Esophagus (tissue), 2 donors: ENCODE measurements around the gene FOXP1. TPM values are rescaled to one million over a fixed set of nuclear protein-coding genes. Genes with fewer than 3 reads are reported as not detected.

Experiments
- H3K27ac ChIP-seq, 2 donors: one replicate each; pipeline ENCODE4 v1.5.1; 2013; ENCODE audit warnings: low read depth in 2 of 2, mild to moderate bottlenecking in 2 of 2, inconsistent platforms in 1 of 2, low read length in 1 of 2, moderate library complexity in 1 of 2
- H3K27me3 ChIP-seq, 2 donors: one replicate each; pipeline ENCODE4 v1.6.1; 2013; ENCODE audit warnings: low read length in 2 of 2, control low read depth in 1 of 2, mild to moderate bottlenecking in 1 of 2; ENCODE audit not compliant: insufficient read depth in 2 of 2, control insufficient read depth in 1 of 2
- H3K36me3 ChIP-seq, 2 donors: one replicate each; pipeline ENCODE4 v1.6.1; 2013; ENCODE audit warnings: low read length in 1 of 2; ENCODE audit not compliant: control insufficient read depth in 2 of 2, insufficient read depth in 2 of 2
- H3K4me1 ChIP-seq, 2 donors: one replicate each; pipeline ENCODE4 v1.6.1; 2013; ENCODE audit warnings: low read length in 1 of 2; ENCODE audit not compliant: control insufficient read depth in 2 of 2, insufficient read depth in 2 of 2
- H3K4me3 ChIP-seq, 2 donors: one replicate each; pipeline ENCODE4 v1.5.1; 2013; ENCODE audit warnings: low read length in 2 of 2, mild to moderate bottlenecking in 2 of 2, low read depth in 1 of 2, moderate library complexity in 1 of 2
- H3K9me3 ChIP-seq, 2 donors: one replicate each; pipeline ENCODE4 v1.6.1; 2013; ENCODE audit warnings: mild to moderate bottlenecking in 2 of 2, low read depth in 1 of 2, low read length in 1 of 2, moderate library complexity in 1 of 2; ENCODE audit not compliant: control insufficient read depth in 2 of 2, insufficient read depth in 1 of 2
- WGBS, 2 donors: extraction: QIAGEN DNeasy Blood & Tissue Kit; methylation state at CpG; one replicate each; pipeline ENCODE4 v1.1.7; 2013; 5-methylcytosine and 5-hydroxymethylcytosine counted together
- polyA plus RNA-seq, 2 donors: library from polyadenylated mRNA; stranded (reverse); fragments of 200-250 nt; gene quantifications; one replicate each; pipeline ENCODE4 v1.2.3, GENCODE V29; 2013
- donor health status: healthy with polysubstance abuse.
- donor health status: Bipolar disorder and iron deficiency.

The FOXP1 gene
- polyA plus RNA-seq, 2 donors = 10.7 to 20.4 TPM

DNA sequence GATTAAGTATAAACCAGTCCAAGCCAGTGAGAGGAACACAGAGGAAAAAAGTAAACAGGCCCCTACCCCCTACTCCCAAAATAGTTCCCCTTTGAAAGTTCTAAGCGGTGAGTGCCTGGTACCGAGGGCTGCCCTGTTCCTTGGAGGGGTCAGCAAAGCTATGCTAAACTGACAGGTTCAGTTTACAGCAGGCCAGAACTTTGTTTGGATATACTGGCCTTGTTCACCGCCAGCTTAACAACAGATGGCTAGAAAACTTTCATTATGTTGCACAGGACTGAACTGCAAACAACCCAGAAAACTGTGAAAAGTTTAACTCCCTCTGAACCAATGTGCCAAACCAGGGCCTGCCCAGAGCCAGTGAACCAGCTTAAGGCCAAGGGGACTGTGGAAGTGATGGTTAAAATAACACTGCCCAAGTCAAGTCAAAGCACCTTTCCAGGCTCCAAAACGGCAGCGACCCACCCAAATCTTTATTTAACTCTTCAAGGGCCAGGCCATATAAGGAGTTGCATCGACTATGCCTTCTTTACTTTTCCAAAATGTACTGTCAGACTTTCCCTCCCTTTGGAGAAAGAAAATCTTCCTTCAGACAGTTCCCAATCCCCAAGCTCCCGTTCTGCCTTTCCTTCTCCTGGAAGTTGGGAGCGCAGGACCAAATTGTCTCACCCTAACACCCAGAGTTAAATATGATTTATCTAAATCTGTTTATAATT, 448.0 kb downstream of the FOXP1 start:
- H3K36me3 ChIP-seq = no peaks in the 10 kb centered on the region
- H3K4me1 ChIP-seq = no peaks in the 10 kb centered on the region
- no peaks in the 10 kb centered on the region for H3K9me3 ChIP-seq
- no peak overlapping the region for H3K4me3 ChIP-seq
- H3K27me3 ChIP-seq = no peaks in the 10 kb centered on the region
- 59 to 71% methylated on average over 8 of the region's 8 CpGs for WGBS, 2 donors
- peak overlapping the region; percentile 4 to 64 for H3K27ac ChIP-seq

DNA sequence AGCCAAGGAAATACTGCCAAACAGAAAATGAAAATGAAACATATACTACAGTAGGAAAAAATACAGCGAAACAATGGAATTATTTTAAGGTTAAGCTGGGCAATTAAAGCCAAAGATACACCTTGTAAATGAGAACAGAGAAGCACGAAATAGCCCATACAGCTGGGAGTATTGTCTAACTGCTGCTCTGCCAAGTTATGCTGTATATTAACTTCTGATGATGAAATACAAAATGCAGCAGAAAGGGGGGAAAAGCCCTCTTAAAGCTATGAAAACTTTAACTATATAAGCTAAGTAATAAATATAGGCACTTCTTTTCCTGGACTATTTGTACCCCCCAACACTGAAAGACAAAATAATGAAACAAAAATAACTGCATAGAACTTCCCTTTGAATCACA, 449.0 kb downstream of the FOXP1 start:
- WGBS, 2 donors = 54 to 69% methylated on average over 2 of the region's 2 CpGs
- no peak overlapping the region for H3K27ac ChIP-seq
- no peak overlapping the region for H3K4me3 ChIP-seq
- H3K27me3 ChIP-seq = no peaks in the 10 kb centered on the region
- no peaks in the 10 kb centered on the region for H3K4me1 ChIP-seq
- no peaks in the 10 kb centered on the region for H3K36me3 ChIP-seq
- H3K9me3 ChIP-seq = no peaks in the 10 kb centered on the region

DNA sequence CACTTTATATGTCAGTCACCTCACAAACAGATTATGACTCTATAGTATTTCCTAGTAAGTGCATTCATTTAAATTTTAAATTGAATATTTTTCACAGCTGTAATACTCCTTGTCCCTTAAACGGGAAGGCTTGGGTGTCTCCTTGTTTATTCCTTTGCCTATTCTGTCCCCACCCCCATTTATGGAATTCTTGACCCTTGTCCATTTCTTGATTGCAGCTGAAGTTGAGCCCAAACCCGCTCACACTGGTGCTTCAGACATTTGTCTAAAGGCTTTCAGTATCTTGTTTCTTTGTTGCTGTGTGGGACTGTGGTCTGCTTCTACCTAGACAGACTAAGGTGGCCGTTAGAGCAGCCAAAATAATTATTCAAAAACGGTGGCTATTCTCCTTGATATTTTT, 449.7 kb downstream of the FOXP1 start:
- peak overlapping the region in 1 of 2 donors; percentile 19 for H3K27ac ChIP-seq
- no peak overlapping the region for H3K4me3 ChIP-seq
- H3K9me3 ChIP-seq = no peaks in the 10 kb centered on the region
- H3K27me3 ChIP-seq = no peaks in the 10 kb centered on the region
- no peaks in the 10 kb centered on the region for H3K4me1 ChIP-seq
- WGBS, 2 donors = 55 to 63% methylated on average over 4 of the region's 4 CpGs
- H3K36me3 ChIP-seq = no peaks in the 10 kb centered on the region

DNA sequence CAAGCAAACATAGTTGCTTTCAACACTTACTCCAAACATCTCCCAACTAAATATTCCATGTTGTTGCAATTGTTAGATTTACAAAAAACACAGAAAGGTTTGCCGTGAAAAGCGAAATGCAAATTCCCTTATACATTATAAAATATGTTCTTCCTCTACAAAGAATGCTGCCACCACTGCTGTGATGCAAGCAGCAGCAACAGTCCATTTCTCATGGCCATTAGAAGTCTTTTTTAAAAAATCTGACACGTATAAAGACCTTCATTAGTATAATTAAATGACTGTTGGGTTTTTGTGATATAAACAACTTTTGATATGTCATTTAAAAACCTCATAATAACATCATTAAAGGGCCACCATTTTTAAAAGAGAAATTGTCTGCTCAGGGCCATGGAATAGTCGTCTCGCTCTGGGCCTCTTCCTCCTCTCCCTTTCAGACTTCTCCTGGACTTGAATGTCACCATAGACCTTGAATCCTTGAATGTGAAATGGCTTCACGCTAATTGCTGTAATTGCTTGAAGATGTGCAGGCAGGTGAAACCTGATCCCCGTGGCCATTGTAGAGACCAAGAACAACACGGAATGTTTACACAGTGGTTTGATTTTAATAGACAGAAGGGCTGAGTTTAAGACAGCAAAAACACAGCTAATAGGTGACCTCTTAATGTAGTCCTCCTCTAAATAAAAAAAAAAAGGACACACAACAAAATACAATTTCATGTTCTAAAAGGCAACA, 450.4 kb downstream of the FOXP1 start:
- no peaks in the 10 kb centered on the region for H3K4me1 ChIP-seq
- no peaks in the 10 kb centered on the region for H3K36me3 ChIP-seq
- no peaks in the 10 kb centered on the region for H3K27me3 ChIP-seq
- peak overlapping the region; percentile 8 to 12 for H3K27ac ChIP-seq
- WGBS, 2 donors = 73 to 86% methylated on average over 8 of the region's 8 CpGs
- no peak overlapping the region for H3K4me3 ChIP-seq
- H3K9me3 ChIP-seq = no peaks in the 10 kb centered on the region

DNA sequence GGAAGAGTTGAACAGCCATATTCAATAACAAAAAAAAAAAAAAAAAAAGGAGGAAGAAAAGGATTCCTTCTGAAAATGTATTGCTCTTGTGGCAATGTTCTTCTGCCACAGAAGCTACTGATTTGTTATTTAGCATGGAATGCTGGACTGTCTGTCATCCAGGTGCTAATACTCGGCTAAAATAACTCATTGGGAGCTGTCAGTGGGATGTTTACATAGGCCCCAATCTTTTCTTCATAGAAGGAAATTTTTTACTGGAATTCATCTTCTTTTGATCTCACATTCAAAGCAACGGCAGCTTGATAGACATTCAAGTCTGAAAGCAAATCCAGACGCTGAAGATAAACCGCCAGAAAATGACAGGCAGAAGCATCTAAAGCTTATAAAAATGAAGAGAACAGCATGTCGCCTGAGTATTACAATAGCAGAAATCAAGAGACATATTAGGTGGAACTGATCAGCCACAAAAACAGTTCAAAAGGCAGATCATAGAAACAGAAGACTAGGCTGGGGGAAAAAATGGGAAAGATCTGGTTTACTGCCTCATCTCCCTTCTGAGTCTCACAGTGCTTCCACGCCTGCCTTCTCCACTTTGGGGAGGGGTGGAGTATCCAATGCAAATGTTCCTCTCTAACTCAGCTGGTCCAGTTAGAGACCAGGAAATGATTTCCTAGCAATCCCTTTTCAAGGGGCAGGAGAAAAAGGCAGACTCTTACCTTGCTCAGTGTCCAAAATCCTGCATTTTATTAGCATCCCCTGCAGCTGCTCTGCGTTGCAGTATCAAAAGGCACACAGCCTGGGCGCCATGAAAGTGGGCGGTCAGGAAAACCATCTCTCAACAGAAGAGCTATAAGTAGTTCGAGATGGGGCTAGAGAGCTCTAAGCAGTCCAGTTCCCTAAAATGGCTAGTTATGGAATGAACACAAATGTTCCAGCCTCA, 451.9 kb downstream of the FOXP1 start:
- Histone ChIP-seq H3K27me3 (no peaks in the 10 kb centered on the region), H3K9me3 (no peaks in the 10 kb centered on the region), H3K36me3 (no peaks in the 10 kb centered on the region), H3K27ac (peak overlapping the region; percentile 83 to 89), H3K4me3 (peak overlapping the region in 1 of 2 donors; percentile 71), H3K4me1 (no peaks in the 10 kb centered on the region)
- 49 to 54% methylated on average over 10 of the region's 10 CpGs for WGBS, 2 donors

DNA sequence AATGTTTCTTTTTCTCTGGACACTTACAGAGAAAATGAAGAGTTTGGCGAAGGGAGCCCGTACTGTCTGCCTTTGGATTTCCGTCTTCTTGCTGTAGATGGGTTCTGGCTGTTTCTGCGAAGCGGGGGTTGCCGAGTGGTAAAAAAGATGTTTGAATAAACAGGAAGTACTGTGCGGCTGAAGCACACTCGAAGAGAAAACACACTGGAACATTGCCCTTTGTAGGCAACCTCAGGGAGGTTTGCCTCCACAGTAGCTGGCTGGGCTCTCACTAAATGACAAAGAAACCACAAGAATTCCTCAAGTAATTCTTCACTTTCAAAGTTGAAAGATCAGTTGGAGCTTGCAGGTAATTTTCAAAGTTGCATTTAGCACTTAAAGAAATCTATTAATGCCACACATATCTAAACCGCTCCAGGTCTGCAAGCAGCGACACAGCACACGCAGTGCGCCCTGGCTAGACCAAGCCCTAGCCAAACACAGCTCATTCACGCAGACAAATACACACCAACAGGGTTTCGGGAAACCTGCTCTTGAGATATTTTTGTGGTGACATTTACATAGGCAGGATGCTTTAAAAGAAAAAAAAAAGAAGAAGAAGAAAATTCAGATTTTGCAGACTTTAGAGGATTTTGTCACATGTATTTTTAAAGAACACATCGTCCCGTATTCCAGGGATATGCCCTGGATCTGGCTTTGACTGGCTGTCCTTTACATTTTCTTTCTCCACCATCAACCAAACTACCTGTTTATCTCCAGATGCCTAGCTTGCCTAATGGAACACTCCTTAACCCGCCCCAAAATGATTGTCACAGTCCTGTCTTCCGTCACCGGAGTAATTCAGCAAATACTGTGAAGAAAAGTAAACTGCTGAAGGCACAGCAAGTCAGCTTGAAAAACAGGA, 452.8 kb downstream of the FOXP1 start:
- Histone ChIP-seq H3K36me3 (no peaks in the 10 kb centered on the region), H3K4me3 (peak overlapping the region; percentile 8 to 71), H3K27ac (peak overlapping the region; percentile 83 to 89), H3K27me3 (no peaks in the 10 kb centered on the region), H3K4me1 (no peaks in the 10 kb centered on the region), H3K9me3 (no peaks in the 10 kb centered on the region)
- WGBS, 2 donors = 9% methylated on average over 19 of the region's 19 CpGs

DNA sequence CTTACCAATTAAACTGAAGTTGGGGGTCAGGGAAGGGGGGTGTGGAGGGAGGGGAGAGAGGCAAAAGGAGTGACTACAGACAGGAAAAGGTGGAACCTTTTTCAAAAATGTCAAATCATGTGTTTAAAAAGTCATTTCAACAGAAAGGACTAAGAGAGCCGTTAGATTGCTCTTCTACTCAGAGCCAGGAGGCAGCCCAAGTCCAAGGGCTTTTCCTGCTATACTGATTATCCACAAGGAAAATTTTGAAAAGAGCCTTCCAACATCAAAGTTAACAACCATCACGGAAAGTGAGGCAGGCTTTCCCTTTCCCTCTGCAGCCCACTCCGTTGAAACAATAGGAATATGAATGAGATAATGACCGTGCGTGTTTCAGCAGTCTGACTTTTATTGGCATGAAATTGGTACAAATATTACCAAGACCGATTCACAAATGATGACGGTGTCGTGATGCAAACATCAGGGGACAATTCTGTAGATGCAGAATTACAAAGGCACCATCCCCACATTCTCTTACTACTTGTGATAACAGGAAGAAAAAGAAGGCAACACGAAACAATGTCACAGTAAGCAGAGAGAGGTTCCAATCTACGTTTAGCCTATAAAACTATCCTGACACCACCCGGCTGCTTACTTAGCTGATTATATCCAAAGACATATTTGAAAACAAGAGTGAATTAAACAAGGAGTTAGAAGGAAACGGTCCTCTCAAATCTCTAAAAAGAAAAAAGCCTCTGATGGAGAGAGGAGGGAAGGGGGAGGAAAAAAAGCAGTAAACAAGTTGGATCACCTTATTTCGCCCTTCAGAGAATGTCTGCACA, 453.7 kb downstream of the FOXP1 start:
- Histone ChIP-seq H3K9me3 (no peaks in the 10 kb centered on the region), H3K4me1 (no peaks in the 10 kb centered on the region), H3K27me3 (no peaks in the 10 kb centered on the region), H3K27ac (peak overlapping the region; percentile 77 to 83), H3K36me3 (no peaks in the 10 kb centered on the region), H3K4me3 (peak overlapping the region; percentile 30 to 71)
- WGBS, 2 donors = 0 to 1% methylated on average over 13 of the region's 13 CpGs

DNA sequence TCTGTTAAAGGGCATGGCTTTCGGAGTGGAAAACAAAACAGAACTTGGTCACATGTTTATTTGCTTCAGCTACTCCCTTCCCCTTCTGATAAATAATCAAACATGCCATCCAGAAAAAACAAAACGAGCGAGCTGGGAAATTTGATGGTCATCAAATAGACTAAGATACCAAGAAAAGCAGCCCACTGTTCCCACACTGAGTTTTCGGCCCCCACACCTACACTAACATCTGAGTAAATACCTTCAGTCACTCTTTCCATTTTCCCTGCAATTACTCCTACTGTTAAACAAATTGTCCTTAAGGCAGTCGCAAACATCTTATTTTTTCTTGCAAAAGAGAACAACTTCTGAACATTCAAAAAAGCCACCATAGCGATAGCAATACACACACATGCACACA, 454.6 kb downstream of the FOXP1 start:
- no peaks in the 10 kb centered on the region for H3K27me3 ChIP-seq
- H3K4me1 ChIP-seq = no peaks in the 10 kb centered on the region
- H3K27ac ChIP-seq = peak overlapping the region in 1 of 2 donors; percentile 66
- peak overlapping the region in 1 of 2 donors; percentile 71 for H3K4me3 ChIP-seq
- H3K9me3 ChIP-seq = no peaks in the 10 kb centered on the region
- 5 to 7% methylated on average over 6 of the region's 6 CpGs for WGBS, 2 donors
- H3K36me3 ChIP-seq = no peaks in the 10 kb centered on the region
